Ectodermal cell (in vitro differentiated cells): ENCODE results near the gene FCN1.

ENCODE experiments used
- H3K27ac ChIP-seq: 2 replicates; pipeline ENCODE4 v1.7.0; 2013; ENCODE audit warnings: mild to moderate bottlenecking, low read depth, low read length; ENCODE audit not compliant: insufficient read depth, poor library complexity, severe bottlenecking
- H3K27me3 ChIP-seq: 2 replicates; pipeline ENCODE4 v1.7.0; 2013; ENCODE audit warnings: mild to moderate bottlenecking, low read length; ENCODE audit not compliant: insufficient read depth, control insufficient read depth, poor library complexity, severe bottlenecking
- H3K36me3 ChIP-seq: one replicate; pipeline ENCODE4 v1.7.0; 2013; ENCODE audit warnings: low read length; ENCODE audit not compliant: control insufficient read depth, insufficient read depth
- H3K4me1 ChIP-seq: one replicate; pipeline ENCODE4 v1.7.0; 2013; ENCODE audit warnings: low read length; ENCODE audit not compliant: control insufficient read depth, insufficient read depth
- H3K4me3 ChIP-seq: 2 replicates; pipeline ENCODE4 v1.7.0; 2013; ENCODE audit warnings: low read depth, low read length, control low read depth; ENCODE audit not compliant: insufficient read depth
- H3K9me3 ChIP-seq: 2 replicates; pipeline ENCODE4 v1.7.0; 2013; ENCODE audit warnings: mild to moderate bottlenecking, low read length, moderate library complexity; ENCODE audit not compliant: control insufficient read depth
- WGBS, 2 experiments: methylation state at CpG; one replicate each; pipeline ENCODE4 v1.1.7; 2013; ENCODE audit warnings: missing lambda C conversion rate in 2 of 2; 5-methylcytosine and 5-hydroxymethylcytosine counted together

FCN1 gene

GRCh38 chr9:134898319-134898718 lies 19.4 kb downstream of the FCN1 start:
- H3K27me3 ChIP-seq, result no peaks in the 10 kb centered on the region
- H3K9me3 ChIP-seq, result peaks cover 3% of the 10 kb centered on the region
- 70 to 71% methylated on average over 2 of the region's 2 CpGs for WGBS, 2 experiments
- no peaks in the 10 kb centered on the region for H3K4me1 ChIP-seq
- no peak overlapping the region for H3K4me3 ChIP-seq
- no peak overlapping the region for H3K27ac ChIP-seq
- H3K36me3 ChIP-seq, result no peaks in the 10 kb centered on the region

GRCh38 chr9:134897584-134898170 lies 20.0 kb downstream of the FCN1 start:
- Histone ChIP-seq H3K4me3 (no peak overlapping the region), H3K36me3 (no peaks in the 10 kb centered on the region), H3K27ac (no peak overlapping the region), H3K9me3 (peaks cover 3% of the 10 kb centered on the region), H3K4me1 (no peaks in the 10 kb centered on the region), H3K27me3 (no peaks in the 10 kb centered on the region)
- 93 to 98% methylated on average over 2 of the region's 2 CpGs for WGBS, 2 experiments

- Histone ChIP-seq H3K27me3 (no peaks in the 10 kb centered on the region), H3K36me3 (no peaks in the 10 kb centered on the region), H3K9me3 (peaks cover 3% of the 10 kb centered on the region), H3K4me1 (no peaks in the 10 kb centered on the region), H3K27ac (no peak overlapping the region), H3K4me3 (no peak overlapping the region)
- WGBS, 2 experiments, result 95 to 96% methylated on average over 14 of the region's 14 CpGs
Measured at GRCh38 chr9:134896834-134897583, 20.7 kb downstream of the FCN1 start.

GRCh38 chr9:134895908-134896833 lies 21.5 kb downstream of the FCN1 start:
- Histone ChIP-seq H3K36me3 (no peaks in the 10 kb centered on the region), H3K4me3 (no peak overlapping the region), H3K27ac (no peak overlapping the region), H3K27me3 (no peaks in the 10 kb centered on the region), H3K9me3 (peaks cover 3% of the 10 kb centered on the region), H3K4me1 (no peaks in the 10 kb centered on the region)
- 88 to 92% methylated on average over 14 of the region's 14 CpGs for WGBS, 2 experiments

DNA sequence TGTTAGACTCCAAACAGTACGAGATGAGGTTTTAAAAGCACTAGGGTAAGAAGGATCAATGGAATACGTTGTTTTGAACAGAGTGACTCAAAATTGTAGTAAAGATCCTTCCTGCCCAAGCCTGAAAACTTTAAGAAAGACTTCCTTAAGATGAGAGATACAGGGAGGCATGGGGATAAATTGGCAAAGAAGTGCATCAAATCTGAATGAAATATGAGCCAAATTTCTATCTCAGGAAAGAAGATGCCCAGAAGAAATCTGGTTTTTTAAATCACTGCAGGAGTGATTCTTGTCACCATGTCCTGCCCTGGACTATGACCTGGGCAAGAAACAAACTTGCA lies 22.2 kb downstream of the FCN1 start:
- 89 to 94% methylated on average over 2 of the region's 2 CpGs for WGBS, 2 experiments
- H3K4me1 ChIP-seq, result no peaks in the 10 kb centered on the region
- no peaks in the 10 kb centered on the region for H3K36me3 ChIP-seq
- H3K4me3 ChIP-seq, result no peak overlapping the region
- H3K9me3 ChIP-seq, result peaks cover 3% of the 10 kb centered on the region
- H3K27ac ChIP-seq, result no peak overlapping the region
- no peaks in the 10 kb centered on the region for H3K27me3 ChIP-seq

- Histone ChIP-seq H3K4me3 (no peak overlapping the region), H3K9me3 (peaks cover 3% of the 10 kb centered on the region), H3K27ac (no peak overlapping the region), H3K4me1 (no peaks in the 10 kb centered on the region), H3K36me3 (no peaks in the 10 kb centered on the region), H3K27me3 (no peaks in the 10 kb centered on the region)
- WGBS, 2 experiments, result 94 to 96% methylated on average over 3 of the region's 3 CpGs
Measured at GRCh38 chr9:134895097-134895496, 22.6 kb downstream of the FCN1 start.

DNA sequence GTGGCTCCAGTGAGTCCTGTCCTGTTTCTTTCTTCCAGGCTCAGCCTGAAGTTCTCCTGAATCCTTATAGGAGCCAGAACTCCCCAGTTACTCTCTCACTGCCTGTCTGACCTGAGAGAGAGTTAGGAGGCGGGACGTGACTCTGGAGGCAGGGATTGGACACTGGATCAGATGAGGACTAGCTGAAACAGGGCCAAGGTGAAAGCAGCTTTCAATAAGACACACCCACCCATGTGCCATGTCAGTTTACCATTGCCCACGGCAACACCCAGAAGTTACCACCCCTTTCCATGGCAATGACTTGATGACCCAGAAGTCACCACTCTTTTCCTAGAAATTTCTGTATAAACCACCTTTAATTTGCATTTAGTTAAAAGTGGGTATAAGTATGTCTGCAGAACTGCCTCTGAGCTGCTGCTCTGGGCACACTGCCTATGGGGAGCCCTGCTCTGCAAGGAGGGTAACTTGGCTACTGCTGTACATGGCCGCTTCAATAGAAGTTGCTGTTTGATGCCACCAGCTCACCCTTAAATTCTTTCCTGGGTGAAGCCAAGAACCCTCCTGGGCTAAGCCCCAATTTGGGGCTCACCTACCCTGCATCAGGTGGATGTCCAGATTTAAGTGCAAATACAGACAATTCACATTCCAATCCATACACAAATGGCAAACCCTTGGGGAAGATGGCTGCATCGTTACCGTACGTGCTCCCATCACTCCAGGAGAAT lies 23.4 kb downstream of the FCN1 start:
- Histone ChIP-seq H3K27ac (no peak overlapping the region), H3K36me3 (no peaks in the 10 kb centered on the region), H3K4me1 (no peaks in the 10 kb centered on the region), H3K9me3 (peaks cover 3% of the 10 kb centered on the region), H3K27me3 (no peaks in the 10 kb centered on the region), H3K4me3 (no peak overlapping the region)
- 96 to 97% methylated on average over 7 of the region's 7 CpGs for WGBS, 2 experiments

DNA sequence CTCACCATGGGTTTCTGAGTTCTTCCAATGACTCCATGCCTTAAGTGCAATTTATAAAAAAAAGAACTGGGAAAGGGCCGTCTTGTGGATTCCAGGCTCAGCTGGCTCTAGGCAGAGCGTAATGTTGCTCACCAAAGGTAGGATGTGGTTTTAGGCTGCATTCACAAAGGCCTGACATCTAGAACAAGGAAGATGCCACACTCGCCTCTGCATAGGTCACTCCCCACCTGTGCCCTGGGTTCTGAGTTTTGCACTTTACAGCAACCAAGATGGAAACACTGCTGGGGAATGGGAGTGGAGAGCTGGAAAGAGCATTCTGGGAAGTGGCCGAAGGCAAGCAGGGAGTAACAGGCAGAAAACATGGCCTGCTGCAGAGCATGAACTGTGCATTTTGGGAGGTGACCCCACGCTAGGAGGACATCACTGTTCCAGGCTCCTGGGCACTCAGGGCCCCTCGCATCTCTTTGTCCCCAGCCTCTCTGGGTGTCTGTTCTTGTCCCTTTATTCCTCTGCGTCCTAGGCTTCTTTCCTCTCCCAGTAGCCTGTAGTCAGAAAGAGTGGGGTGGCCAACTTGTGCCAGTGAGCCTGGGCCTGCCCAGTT lies 24.8 kb downstream of the FCN1 start:
- 92 to 96% methylated on average over 7 of the region's 7 CpGs for WGBS, 2 experiments
- no peaks in the 10 kb centered on the region for H3K4me1 ChIP-seq
- no peaks in the 10 kb centered on the region for H3K27me3 ChIP-seq

DNA sequence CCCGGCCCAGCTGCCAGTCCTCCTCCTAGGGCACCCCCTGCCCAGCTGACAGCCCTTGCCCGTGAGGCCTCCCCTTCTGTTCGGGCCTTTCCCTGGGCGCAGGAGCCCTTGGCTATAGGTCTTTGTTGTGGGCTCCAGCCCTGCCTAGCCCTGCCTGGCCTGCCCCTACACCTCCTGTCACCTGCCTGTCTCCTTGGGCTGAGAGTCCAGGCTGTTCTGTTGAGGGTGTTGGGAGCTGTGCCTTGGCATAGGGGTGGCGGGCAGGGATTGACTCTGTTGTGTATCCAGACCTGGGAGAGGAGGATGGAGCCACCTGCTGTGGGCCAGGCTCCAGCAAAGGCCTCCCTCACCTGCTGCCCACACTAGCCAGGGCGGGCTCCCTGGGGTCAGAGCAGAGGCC lies 25.5 kb downstream of the FCN1 start:
- H3K27me3 ChIP-seq, result no peaks in the 10 kb centered on the region
- no peak overlapping the region for H3K4me3 ChIP-seq
- no peaks in the 10 kb centered on the region for H3K4me1 ChIP-seq
- H3K36me3 ChIP-seq, result no peaks in the 10 kb centered on the region
- H3K27ac ChIP-seq, result no peak overlapping the region
- WGBS, 2 experiments, result 90 to 93% methylated on average over 6 of the region's 6 CpGs
- H3K9me3 ChIP-seq, result peaks cover 3% of the 10 kb centered on the region

More for the DNA sequence above, 24.8 kb downstream of the FCN1 start:
- no peak overlapping the region for H3K4me3 ChIP-seq
- H3K36me3 ChIP-seq, result no peaks in the 10 kb centered on the region
- peaks cover 3% of the 10 kb centered on the region for H3K9me3 ChIP-seq
- H3K27ac ChIP-seq, result no peak overlapping the region
